Mammary microvascular endothelial cell (primary cell): ENCODE measurements around the gene GSN. TPM values are rescaled to one million over a fixed set of nuclear protein-coding genes. Genes with fewer than 3 reads are reported as not detected.

Source experiments
- total RNA-seq: library from RNA; depleted of rRNA; stranded (reverse); fragments of >200 nt; gene quantifications from 2 replicates; pipeline ENCODE4 v1.2.3, GENCODE V29; 2015

Gene GSN
- 164 and 174 TPM in 2 replicates for total RNA-seq

GRCh38 chr9:121267689-121268597, at the start of gene GSN:
Gene GSN, plus strand, starts transcription at chr9:121268162. Its CDS starts 33,810 bp downstream, at chr9:121301972.

GRCh38 chr9:121369595-121370265, 101.8 kb downstream of the GSN start, which contains the start of gene STOM:
Gene STOM, minus strand, starts transcription at chr9:121370250. Its CDS starts 63 bp downstream, at chr9:121370187.

Other genes starting within 250 kb of the GSN start
- gene C5, start 217.9 kb upstream of the GSN start, total RNA-seq: 0.54 and 1.7 TPM in 2 replicates
- 9.4 and 11.1 TPM in 2 replicates for gene CNTRL, start 193.2 kb upstream of the GSN start, total RNA-seq
- gene RAB14, start 66.3 kb upstream of the GSN start, total RNA-seq: 27.1 and 27.2 TPM in 2 replicates
- gene STOM, start 102.1 kb downstream of the GSN start, total RNA-seq: 358 and 386 TPM in 2 replicates
- 0.10 and 0.13 TPM in 2 replicates for gene GGTA1, start 231.7 kb downstream of the GSN start, total RNA-seq